HG02642 (cell line): ENCODE measurements around the gene ZDHHC16.
A peak's percentile ranks its signal among the peaks of the same experiment; 100 is the strongest.
"Not testable (repeated sequence)": the region's sequence is repeated elsewhere in the genome, so short reads cannot be mapped to it uniquely, and the experiment has no call there.

Experiments
- ATAC-seq: cut with Tn5 transposase; IDR thresholded peaks from one replicate; pipeline ENCODE4 v1.9.1; 2021; ENCODE audit warnings: mild to moderate bottlenecking; ENCODE audit not compliant: unreplicated experiment, poor library complexity

Gene ZDHHC16

DNA sequence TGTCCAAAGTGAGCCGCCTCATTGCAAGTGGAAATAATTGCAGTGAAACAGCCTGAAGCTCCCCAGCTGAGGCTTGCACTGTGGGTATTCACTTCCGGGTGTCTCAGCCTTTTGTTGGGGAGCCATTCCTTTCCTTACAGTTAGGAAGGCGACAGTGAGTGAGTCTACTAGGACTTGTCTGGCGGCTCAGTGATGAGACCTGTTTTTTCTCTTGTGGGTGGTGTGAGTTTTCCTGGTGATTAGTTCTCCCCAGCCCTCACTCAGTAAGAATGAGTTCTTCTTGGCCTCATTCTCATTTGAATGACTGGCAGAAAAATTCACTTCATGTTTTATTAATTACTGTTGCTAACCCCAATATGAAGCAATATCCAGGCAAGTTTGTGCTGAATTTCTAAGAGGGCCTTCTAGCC is 17.4 kb upstream of the ZDHHC16 start:
- ATAC-seq, result no peak

DNA sequence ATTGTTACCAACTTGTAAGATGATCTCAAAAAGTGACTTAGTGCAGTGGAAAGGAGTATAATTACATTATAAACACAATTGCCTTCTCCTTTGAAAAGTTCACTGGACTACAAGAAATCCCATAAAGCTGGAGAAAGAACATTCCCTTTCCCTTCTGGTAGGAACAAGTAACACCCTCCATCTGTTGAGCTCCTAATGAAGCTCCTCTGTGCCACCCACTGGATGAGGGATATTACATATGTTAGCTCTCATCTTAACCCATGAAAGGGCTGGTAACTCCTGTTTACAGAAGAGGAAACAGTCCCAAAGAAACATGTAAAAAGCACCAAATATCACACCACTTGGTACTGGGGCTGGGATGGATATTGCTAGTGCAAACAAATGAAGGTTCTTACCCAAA is 11.9 kb upstream of the ZDHHC16 start:
- no peak for ATAC-seq

DNA sequence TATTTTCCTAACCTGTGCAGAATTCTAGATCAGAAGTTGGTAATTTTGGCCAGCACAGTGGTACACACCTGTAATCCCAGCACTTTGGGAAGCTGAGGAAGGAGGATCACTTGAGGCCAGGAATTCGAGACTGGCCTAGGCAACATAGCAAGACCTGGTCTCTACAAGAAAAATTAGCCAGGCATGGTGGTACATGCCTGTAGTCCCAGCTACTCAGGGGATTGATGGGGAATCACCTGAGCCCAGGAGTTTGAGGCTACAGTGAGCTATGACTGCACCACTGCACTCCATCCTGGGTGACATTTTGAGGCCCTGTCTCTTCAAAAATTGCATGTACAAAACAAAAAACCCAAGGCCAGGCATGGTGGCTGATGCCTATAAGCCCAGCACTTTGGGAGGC is 11.4 kb upstream of the ZDHHC16 start:
- ATAC-seq, result no peak

DNA sequence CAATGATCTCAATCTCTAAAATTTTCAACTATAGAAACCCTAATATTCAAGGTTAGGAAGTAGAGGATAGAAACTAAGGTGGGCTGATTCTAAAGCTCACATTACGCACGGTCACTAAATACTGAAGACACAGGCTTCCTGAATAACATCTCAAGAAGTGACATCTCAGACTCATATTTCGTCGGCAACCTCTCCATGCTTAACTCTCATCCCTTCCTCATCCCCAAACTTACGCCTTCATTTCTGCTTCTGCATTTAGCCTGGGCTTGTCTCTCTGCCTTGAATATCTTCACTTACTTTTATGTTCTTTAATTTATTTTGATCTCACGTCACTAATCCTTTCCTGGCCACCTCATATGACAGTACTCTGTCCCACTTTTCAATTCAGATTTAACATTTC is 10.8 kb upstream of the ZDHHC16 start:
- ATAC-seq, result no peak

DNA sequence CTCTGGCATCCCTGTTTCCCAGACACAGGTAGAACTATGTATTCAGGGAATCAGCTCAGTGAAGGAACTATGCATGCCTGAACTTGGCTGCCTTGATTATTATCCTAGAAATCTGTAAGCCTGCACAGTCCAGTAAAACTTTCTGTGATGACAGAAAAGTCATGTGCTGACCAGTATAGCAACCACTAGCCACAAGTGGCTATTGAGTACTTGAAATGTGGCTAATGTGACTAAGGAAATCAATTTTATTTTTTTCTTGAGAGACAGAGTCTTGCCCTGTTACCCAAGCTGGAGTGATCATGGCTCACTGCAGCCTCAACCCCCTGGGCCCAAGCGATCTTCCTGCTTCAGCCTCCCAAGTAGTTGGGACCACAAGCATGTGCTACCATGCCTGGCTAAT is 3.7 kb upstream of the ZDHHC16 start:
- ATAC-seq, result no peak

DNA sequence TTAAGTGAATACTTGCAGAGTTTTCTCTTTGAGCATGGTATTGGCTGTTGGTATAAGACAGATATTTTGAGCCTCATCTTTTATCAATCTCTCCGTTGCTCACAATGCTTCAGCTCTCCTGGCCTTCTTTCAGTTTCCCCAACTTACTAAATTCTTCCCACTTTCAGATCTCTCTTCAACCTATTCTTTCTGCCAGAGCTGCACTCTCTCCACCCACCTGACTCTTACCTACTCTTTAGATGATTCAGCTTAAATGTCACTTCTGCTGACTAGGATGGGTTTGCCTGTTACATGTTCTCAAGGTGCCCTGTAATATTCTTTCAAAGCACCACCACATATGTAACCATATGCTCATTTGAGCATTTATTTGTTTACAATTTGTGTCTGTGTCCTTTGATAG is 1.8 kb upstream of the ZDHHC16 start:
- no peak for ATAC-seq

DNA sequence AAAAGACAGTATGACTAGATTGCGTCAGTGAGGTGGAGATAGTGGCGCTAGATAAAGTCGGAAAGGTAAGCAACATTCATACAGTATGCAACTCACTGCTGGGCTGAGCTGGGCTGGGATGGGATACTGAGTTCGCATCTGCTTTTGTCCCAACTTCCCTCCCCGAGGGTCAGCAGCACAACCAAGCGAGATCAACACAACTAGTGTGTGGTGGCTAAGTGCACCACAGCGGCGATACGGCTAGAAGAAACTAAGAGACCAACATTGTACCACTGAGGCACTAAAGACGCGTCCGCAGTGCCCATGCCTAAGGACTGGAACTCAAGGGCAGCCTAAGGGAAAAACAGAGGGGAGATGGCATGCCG is 636 bp upstream of the ZDHHC16 start:
- ATAC-seq, result peak; percentile 1

DNA sequence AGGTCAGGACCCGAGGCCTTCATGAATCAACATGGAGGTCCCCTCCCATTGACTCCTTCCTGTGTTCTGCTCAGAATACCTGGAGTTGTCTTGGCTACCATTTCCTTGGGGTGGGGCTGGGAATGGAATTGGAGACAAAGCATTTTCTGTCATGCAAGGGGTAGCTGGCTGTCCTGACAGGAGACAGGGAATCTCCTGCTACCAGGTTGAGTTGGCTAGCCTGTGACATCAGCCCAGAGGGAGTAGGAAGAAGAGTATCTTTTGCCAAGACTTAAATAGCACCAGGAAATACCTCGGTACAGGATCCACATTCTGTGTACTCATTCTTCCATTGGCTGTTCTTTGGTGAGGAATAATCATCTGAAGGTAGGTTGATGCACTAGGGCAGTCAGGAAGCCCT is 4.9 kb downstream of the ZDHHC16 start:
- no peak for ATAC-seq

DNA sequence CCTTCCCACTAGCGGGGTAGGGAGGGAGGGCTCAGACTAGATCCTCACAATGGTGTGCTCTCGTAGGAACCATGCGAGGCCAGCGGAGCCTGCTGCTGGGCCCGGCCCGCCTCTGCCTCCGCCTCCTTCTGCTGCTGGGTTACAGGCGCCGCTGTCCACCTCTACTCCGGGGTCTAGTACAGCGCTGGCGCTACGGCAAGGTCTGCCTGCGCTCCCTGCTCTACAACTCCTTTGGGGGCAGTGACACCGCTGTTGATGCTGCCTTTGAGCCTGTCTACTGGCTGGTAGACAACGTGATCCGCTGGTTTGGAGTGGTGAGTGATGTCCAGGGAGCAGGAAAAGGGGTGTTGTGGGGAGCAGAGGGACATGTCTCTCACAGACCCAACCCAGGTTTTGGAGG is 5.6 kb downstream of the ZDHHC16 start:
- ATAC-seq, result no peak

DNA sequence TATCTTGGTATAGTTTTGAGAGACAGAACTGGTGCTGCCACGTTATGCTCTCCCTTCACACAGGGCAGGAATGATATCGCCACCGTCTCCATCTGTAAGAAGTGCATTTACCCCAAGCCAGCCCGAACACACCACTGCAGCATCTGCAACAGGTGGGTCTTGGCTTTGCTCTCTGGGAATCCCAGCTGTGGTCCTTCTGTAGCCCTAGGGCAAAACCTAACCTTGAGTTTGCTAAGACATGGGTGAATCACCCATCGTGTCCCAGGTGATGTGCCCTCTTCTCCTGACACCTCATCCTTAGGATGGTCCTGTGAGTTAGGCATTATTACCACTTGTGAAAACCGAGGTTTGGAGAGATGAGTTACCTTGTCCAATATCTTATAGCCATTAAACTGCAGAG is 6.4 kb downstream of the ZDHHC16 start:
- no peak for ATAC-seq

DNA sequence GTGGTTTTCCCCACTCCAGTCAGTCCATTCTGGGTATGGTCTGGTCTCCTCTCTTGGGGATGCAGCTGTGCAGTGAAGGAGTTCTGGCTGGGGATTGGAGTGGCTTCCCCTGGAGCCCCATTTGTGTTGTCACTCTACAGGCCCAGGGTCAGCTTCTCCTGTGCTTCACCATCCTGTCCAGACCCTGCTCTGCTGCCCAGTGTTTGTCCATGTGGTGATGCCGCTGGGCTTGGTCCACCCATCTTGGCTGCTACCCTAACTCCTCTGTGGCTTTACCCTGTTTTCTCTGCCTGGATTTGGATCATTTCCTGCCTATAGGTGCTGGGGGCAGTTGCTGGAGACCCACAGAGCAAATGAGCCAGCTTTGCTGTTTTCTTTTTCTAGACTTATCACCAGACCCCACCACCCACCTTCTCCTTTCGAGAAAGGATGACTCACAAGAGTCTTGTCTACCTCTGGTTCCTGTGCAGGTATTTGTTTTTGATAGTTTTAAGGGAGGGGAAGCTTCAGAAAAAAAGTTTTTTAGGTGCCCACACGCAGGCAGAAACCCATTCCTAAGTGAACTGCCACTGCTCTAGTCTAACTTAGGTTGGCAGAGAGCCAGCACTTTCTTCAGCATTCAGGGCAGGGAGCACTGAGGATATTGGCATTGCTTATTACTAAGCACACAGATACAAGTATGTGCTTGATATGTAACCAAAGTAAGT is 8.5 kb downstream of the ZDHHC16 start:
- ATAC-seq, result no peak

DNA sequence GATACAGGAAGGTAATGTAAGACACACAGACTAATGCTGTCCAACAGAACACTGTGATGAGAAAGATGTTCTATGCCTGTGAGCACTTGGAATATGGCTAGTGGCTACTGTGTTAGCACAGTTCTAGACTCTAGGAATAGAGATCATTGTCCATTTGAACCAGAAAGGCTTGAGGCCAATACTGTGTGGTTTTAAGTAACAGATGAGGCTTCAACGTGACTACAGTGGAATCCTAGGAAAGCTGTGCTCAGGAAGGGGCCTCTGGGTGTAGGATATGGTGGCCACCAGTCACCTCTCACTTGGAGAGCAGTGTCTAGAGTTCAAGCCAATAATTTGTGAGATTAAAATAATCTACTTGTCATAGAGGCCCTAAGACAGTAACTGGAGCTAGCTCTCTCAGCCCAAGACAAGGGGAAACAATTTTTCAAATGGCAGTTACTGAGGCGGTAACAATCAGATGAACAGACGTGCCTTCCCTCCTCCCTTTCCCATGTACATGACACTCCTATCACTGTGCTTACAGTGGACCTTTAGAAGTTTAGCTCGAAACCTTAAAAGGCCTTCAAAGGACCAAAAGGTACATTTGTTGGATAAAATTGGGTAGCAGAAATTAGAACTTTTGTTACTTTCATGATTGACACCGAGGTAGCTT is 10.2 kb downstream of the ZDHHC16 start:
- ATAC-seq, result no peak

DNA sequence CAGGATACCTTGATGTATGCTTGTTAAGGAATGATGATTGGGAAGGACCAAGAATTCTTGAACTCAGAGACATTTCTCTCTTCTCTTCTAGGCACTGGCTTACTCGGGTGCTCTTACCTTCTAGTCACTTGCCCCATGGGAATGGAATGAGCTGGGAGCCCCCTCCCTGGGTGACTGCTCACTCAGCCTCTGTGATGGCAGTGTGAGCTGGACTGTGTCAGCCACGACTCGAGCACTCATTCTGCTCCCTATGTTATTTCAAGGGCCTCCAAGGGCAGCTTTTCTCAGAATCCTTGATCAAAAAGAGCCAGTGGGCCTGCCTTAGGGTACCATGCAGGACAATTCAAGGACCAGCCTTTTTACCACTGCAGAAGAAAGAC is 10.7 kb downstream of the ZDHHC16 start:
- no peak for ATAC-seq

DNA sequence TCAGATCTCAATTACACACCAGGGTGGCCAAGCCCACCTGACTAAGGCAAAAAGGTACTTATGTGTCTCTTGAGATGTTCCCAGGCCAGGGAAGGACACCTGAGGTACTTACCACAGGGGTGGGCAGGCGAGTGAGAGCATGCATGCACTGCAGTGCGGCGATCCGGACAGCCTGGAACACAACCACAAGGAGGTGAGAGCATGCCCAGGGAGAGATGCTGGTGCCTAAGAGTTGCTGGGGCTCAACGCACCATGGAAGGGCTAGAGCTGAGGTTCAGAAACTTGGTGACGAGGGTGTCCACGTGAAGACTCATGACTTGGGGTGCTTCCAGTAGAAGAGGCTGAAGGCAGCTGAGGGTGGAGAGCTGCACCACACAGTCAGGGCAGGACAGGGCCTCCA is 13.1 kb downstream of the ZDHHC16 start:
- ATAC-seq, result no peak

DNA sequence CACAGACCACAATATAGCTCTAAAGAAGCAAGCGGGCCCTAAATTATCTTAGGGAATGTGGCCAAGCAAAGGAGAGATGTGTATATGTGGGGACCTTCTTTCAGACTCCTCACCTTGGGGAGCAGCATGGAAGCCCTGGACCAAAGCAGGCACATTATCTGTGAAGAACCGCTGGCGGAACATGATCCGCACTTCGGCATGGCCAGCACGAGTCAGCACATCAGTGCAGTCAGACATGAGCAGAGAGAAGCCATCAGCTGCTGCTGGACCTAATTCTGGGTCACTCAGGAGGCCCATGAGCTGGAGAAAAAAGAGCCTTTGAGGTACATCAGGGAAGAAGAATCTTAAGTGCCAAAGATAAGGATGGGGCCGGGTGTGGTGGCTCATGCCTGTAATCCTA is 14.0 kb downstream of the ZDHHC16 start:
- ATAC-seq, result no peak

DNA sequence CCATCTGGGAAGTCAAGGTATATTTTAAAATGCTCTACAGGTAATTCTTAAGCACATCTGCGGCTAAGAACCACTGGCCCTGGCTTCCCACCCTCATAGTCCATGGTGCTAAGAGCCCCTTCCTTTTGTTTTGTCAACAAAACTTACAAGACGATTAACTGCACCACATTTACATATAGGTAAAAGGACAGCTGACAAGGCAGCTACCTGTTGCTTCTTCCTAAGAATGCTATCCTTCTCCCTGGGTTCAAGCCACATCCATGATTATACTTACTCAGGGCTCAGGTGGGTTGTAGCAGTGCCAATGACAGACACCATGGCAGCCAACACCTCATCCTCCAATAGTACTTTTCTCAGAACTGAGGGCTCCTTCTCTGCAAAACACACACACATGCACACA is 16.3 kb downstream of the ZDHHC16 start:
- no peak for ATAC-seq

DNA sequence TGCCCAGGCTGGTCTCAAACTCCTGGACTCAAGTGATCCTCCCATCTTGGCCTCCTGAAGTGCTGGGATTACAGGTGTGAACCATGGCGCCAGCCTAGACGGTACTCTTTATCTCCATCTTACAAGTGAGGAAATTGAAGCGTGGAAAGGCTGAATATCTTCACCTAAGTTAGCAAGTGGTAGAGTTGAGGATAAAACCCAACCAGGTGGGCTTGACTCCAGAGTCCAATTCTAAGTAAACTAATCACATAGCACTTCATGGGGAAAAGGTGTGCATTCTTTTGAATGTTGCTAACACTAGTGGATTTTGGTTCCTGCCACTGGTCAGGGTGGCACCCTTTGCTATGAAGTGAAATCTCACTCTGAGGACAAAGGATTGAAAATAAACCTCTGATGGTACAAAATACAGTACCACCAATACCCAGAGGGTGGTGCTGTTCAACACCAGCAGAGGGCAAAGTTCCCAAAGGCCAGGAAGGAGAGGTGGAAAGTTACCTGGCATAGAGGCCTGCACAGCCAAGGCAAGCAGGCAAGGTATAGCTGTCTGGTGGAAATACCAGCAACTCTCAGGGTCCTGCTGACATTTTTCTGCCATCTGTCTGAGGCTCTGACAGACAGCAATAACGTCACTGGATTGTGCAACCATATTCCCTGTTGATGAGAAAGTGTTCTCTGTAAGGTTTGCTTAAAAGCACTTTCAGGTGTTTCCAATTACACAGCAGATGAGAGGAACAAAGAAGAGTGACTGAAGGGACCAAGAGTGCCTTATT is 17.6 kb downstream of the ZDHHC16 start:
- no peak for ATAC-seq

DNA sequence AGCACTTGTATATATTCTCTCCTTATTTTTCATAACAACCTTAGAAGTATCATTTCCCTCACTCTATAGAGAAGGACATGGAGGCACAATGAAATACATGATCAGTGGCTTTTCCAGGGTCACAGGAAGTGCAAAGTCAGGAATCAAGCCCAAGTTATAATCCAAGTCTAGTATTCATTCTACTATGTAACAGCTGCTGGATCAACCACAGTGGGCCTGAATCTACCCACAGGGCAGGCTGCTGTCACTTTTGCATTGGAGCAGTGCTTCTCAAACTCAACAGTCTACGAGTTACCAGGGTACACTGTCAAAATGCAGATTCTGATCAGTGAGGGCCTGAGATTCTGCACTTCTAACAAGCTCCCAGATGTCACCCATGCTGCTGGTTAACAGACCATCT is 18.3 kb downstream of the ZDHHC16 start:
- ATAC-seq, result no peak

DNA sequence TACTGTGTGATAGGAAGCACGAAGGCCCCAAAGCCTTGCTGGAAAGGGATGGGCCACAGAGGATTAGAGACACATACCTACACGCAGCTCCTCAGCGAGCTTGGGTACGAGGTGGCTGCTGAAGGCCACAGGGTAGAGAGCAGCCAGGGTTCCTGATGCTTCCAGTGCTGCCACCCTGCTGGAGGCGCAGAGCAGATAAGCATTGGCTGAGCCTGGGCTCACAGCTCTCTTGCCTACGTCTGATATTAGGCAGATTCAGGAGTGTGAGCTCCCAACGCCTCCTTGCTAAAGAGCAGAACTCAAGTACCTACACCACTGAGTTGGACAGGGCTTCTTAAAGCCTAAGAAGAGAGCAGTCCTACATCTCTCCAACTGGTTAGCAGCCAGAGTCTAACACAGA is 20.0 kb downstream of the ZDHHC16 start:
- no peak for ATAC-seq

DNA sequence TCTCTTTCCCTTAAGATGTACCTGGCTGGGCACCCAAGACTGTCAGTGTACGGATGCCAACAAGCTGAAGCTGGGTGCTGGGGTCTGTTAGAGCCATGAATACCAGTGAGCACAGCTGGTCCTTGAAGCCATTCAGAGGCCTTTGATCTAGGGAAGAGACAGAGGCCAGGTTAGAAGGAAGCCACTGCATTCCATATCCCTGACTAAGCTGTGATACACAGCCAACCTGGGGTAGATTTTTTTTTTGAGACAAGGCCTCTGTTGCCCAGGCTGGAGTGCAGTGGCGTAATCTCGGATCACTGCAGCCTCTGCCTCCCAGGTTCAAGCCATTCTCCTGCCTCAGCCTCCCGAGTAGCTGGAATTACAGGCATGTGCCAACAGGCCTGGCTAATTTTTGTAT is 20.8 kb downstream of the ZDHHC16 start:
- no peak for ATAC-seq

DNA sequence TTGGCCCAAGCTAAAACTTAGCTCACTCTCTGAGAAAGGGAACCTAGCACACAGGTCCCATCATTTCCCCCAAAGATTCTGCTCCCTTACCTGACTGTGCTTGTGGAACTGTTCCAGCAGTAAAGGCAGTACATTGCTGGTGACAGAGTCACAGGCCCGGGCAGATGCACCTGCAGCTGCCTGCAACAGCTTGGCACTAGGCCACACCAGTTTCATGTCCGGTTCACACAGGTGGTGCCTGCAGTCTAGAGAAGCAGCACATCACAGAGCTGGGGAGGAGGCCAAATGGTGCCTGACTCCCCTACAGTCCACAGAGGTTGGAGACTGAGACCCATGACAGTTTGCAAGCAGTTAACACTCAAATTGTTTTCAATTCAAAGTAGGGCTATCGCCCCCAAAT is 22.2 kb downstream of the ZDHHC16 start:
- ATAC-seq, result no peak

DNA sequence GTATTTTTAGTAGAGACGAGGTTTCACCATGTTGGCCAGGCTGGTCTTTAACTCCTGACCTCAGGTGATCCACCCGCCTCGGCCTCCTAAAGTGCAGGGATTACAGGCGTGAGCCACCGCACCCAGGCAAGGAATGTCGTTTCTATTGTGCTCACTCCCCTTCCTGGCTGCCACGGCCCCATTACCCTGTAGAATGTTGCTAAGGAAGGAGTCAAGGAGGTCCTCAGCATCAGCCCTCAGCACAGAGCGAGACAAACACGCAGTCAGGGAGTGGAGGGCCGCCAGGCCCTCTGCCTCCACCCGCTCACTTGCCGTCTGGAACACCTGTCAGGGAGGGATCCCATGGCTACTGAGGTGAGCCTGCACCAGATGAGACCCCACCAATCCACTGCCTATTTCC is 22.8 kb downstream of the ZDHHC16 start:
- ATAC-seq, result not testable (repeated sequence)
